IMR-90 (cell line): Measurements from ENCODE around the gene ETV6.

ENCODE experiments used
- BHLHE40 ChIP-seq: fragments of 150-350 bp; IDR thresholded peaks from 2 replicates; pipeline ENCODE4 v1.6.1; 2016; ENCODE audit warnings: mild to moderate bottlenecking, low read depth, low read length
- CEBPB ChIP-seq: IDR thresholded peaks from 2 replicates; pipeline ENCODE4 v1.6.1; 2012; ENCODE audit warnings: low read depth, low read length, improper control_type of control experiment
- CHD1 ChIP-seq: IDR thresholded peaks from 2 replicates; pipeline ENCODE4 v1.6.1; 2012; ENCODE audit warnings: low read depth, low read length, improper control_type of control experiment
- MAZ ChIP-seq: IDR thresholded peaks from 2 replicates; pipeline ENCODE4 v1.6.1; 2012; ENCODE audit warnings: low read depth, mild to moderate bottlenecking, low read length, improper control_type of control experiment, moderate library complexity, borderline replicate concordance
- POLR2A ChIP-seq: IDR thresholded peaks from 2 replicates; pipeline ENCODE4 v1.6.1; 2012; ENCODE audit warnings: mild to moderate bottlenecking, low read depth, low read length
- RAD21 ChIP-seq: IDR thresholded peaks from 2 replicates; pipeline ENCODE4 v1.6.1; 2012; ENCODE audit warnings: low read length, improper control_type of control experiment
- RFX5 ChIP-seq: IDR thresholded peaks from 2 replicates; pipeline ENCODE4 v1.8.0; 2012; ENCODE audit warnings: low read depth, mild to moderate bottlenecking, low read length, moderate library complexity
- SMC3 ChIP-seq: fragments of 150-350 bp; IDR thresholded peaks from 2 replicates; pipeline ENCODE4 v1.6.1; 2016; ENCODE audit warnings: low read depth, mild to moderate bottlenecking, antibody characterized with exemption, low read length, moderate library complexity
- TF ChIP-seq, protein P1 (sequence below): conservative IDR thresholded peaks from 2 replicates; pipeline ENCODE4 v1.5.1; 2012; ENCODE audit warnings: mild to moderate bottlenecking, low read depth, low read length, improper control_type of control experiment

DNA sequence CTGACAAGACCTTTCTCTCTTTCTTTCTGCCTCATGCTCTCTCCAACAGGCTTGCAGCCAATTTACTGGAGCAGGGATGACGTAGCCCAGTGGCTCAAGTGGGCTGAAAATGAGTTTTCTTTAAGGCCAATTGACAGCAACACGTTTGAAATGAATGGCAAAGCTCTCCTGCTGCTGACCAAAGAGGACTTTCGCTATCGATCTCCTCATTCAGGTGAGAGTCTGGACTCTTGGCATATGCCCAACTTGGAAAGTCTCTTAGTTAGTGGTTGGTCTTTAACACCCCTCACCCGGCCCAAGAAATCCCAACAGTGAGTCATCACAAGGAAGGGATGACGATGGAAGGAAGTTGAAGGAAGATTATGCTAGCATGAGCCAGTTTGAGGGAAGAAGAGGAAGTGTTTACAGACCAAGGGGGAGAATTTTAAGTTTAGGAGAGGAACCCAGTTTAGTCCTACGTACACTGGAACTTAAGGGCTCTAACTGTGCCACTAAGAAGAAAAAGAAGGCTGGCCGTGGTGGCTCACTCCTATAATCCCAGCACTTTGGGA, 189.7 kb downstream of the ETV6 start:
- TF ChIP-seq, protein P1, sequence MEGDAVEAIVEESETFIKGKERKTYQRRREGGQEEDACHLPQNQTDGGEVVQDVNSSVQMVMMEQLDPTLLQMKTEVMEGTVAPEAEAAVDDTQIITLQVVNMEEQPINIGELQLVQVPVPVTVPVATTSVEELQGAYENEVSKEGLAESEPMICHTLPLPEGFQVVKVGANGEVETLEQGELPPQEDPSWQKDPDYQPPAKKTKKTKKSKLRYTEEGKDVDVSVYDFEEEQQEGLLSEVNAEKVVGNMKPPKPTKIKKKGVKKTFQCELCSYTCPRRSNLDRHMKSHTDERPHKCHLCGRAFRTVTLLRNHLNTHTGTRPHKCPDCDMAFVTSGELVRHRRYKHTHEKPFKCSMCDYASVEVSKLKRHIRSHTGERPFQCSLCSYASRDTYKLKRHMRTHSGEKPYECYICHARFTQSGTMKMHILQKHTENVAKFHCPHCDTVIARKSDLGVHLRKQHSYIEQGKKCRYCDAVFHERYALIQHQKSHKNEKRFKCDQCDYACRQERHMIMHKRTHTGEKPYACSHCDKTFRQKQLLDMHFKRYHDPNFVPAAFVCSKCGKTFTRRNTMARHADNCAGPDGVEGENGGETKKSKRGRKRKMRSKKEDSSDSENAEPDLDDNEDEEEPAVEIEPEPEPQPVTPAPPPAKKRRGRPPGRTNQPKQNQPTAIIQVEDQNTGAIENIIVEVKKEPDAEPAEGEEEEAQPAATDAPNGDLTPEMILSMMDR, result no peak
- TF ChIP-seq CHD1, result no peak
- TF ChIP-seq POLR2A, result no peak
- no peak for TF ChIP-seq BHLHE40
- TF ChIP-seq MAZ, result no peak
- TF ChIP-seq RAD21, result no peak
- no peak for TF ChIP-seq SMC3
- no peak for TF ChIP-seq RFX5
- TF ChIP-seq CEBPB, result no peak
